H9 (cell line): ENCODE measurements around the gene S100A3. TPM values are rescaled to one million over a fixed set of nuclear protein-coding genes. Genes with fewer than 3 reads are reported as not detected.

Experiments used
- DNase-seq: peaks from one replicate; pipeline ENCODE4 v3.0.0-alpha.2; 2017
- H2AFZ ChIP-seq: one replicate; pipeline ENCODE4 v1.6.1; 2013; ENCODE audit warnings: mild to moderate bottlenecking, low read length, control low read depth, moderate library complexity
- H2AK5ac ChIP-seq: 2 replicates; pipeline ENCODE4 v1.6.1; 2013; ENCODE audit warnings: low read length, control low read depth, mixed read lengths; ENCODE audit not compliant: insufficient read length
- H2BK120ac ChIP-seq: one replicate; pipeline ENCODE4 v1.6.1; 2013; ENCODE audit warnings: low read depth, mild to moderate bottlenecking, low read length, control low read depth, inconsistent platforms; ENCODE audit not compliant: poor library complexity, severe bottlenecking
- H2BK12ac ChIP-seq: 2 replicates; pipeline ENCODE4 v1.6.1; 2013; ENCODE audit warnings: low read length, control low read depth, mixed read lengths, low read depth; ENCODE audit not compliant: insufficient read length
- H2BK15ac ChIP-seq: 2 replicates; pipeline ENCODE4 v1.6.1; 2013; ENCODE audit warnings: low read depth, low read length, control low read depth
- H2BK20ac ChIP-seq: one replicate; pipeline ENCODE4 v1.6.1; 2013; ENCODE audit warnings: low read depth, mild to moderate bottlenecking, low read length, control low read depth, inconsistent platforms; ENCODE audit not compliant: poor library complexity, severe bottlenecking
- H2BK5ac ChIP-seq: 2 replicates; pipeline ENCODE4 v1.6.1; 2013; ENCODE audit warnings: low read length, control low read depth, mixed read lengths; ENCODE audit not compliant: insufficient read length
- H3K14ac ChIP-seq: 2 replicates; pipeline ENCODE4 v1.6.1; 2013; ENCODE audit warnings: low read length, control low read depth; ENCODE audit not compliant: insufficient read depth
- H3K18ac ChIP-seq: 2 replicates; pipeline ENCODE4 v1.6.1; 2013; ENCODE audit warnings: low read depth, mild to moderate bottlenecking, mixed read lengths, low read length, control low read depth; ENCODE audit not compliant: insufficient read length
- H3K23ac ChIP-seq: 2 replicates; pipeline ENCODE4 v1.6.1; 2013; ENCODE audit warnings: low read length, control low read depth, mixed read lengths, low read depth; ENCODE audit not compliant: insufficient read length
- H3K23me2 ChIP-seq: 2 replicates; pipeline ENCODE4 v1.6.1; 2013; ENCODE audit warnings: low read depth, mild to moderate bottlenecking, mixed read lengths, low read length, control low read depth; ENCODE audit not compliant: insufficient read length, poor library complexity, severe bottlenecking
- H3K27ac ChIP-seq: 2 replicates; pipeline ENCODE4 v1.5.1; 2013; ENCODE audit warnings: low read length, control low read depth, mixed read lengths, low read depth; ENCODE audit not compliant: insufficient read length
- H3K27me3 ChIP-seq: 2 replicates; pipeline ENCODE4 v1.6.1; 2013; ENCODE audit warnings: low read length, control low read depth, inconsistent platforms; ENCODE audit not compliant: insufficient read depth
- H3K4ac ChIP-seq: 2 replicates; pipeline ENCODE4 v1.6.1; 2013; ENCODE audit warnings: low read depth, mild to moderate bottlenecking, control low read depth, inconsistent platforms, low read length, moderate library complexity
- H3K4me1 ChIP-seq: 2 replicates; pipeline ENCODE4 v1.6.1; 2013; ENCODE audit warnings: low read length, control low read depth, inconsistent platforms; ENCODE audit not compliant: insufficient read depth
- H3K4me2 ChIP-seq: 2 replicates; pipeline ENCODE4 v1.6.1; 2013; ENCODE audit warnings: low read length, control low read depth, mixed read lengths; ENCODE audit not compliant: insufficient read length, insufficient read depth
- H3K56ac ChIP-seq: 2 replicates; pipeline ENCODE4 v1.6.1; 2013; ENCODE audit warnings: low read depth, mild to moderate bottlenecking, mixed read lengths, low read length, control low read depth; ENCODE audit not compliant: insufficient read length
- H3K79me1 ChIP-seq: 2 replicates; pipeline ENCODE4 v1.6.1; 2013; ENCODE audit warnings: low read depth, mild to moderate bottlenecking, moderate library complexity, low read length, control low read depth, inconsistent platforms; ENCODE audit not compliant: insufficient read depth, poor library complexity, severe bottlenecking
- H3K79me2 ChIP-seq: 2 replicates; pipeline ENCODE4 v1.6.1; 2013; ENCODE audit warnings: low read length, control low read depth, inconsistent platforms; ENCODE audit not compliant: insufficient read depth
- H3K9ac ChIP-seq: 2 replicates; pipeline ENCODE4 v1.6.1; 2013; ENCODE audit warnings: low read length, control low read depth, mixed read lengths; ENCODE audit not compliant: insufficient read length; ENCODE audit errors: extremely low read depth
- H3K9me3 ChIP-seq: one replicate; pipeline ENCODE4 v1.6.1; 2013; ENCODE audit warnings: low read depth, low read length, inconsistent platforms; ENCODE audit not compliant: control insufficient read depth
- H3T11ph ChIP-seq: one replicate; pipeline ENCODE4 v1.6.1; 2013; ENCODE audit warnings: mild to moderate bottlenecking, low read length, control low read depth, inconsistent platforms
- H4K20me1 ChIP-seq: one replicate; pipeline ENCODE4 v1.6.1; 2013; ENCODE audit not compliant: control insufficient read depth, insufficient read length, insufficient read depth
- H4K5ac ChIP-seq: 2 replicates; pipeline ENCODE4 v1.6.1; 2013; ENCODE audit warnings: low read depth, mild to moderate bottlenecking, mixed read lengths, low read length, control low read depth; ENCODE audit not compliant: insufficient read length
- H4K8ac ChIP-seq: replicated peaks from 2 replicates; pipeline ENCODE4 v1.6.1; 2013; ENCODE audit warnings: low read length, control low read depth, mixed read lengths, low read depth; ENCODE audit not compliant: insufficient read length
- H4K91ac ChIP-seq: 2 replicates; pipeline ENCODE4 v1.6.1; 2013; ENCODE audit warnings: low read depth, mild to moderate bottlenecking, moderate library complexity, mixed read lengths, low read length, control low read depth; ENCODE audit not compliant: insufficient read length
- H3K27ac Mint-ChIP-seq, 3 experiments: 2 replicates in 2 of 3; 3 replicates in 1 of 3; pipeline ENCODE4 v1.8.0; 2020 to 2021; ENCODE audit warnings: mixed read lengths in 3 of 3, mild to moderate bottlenecking in 1 of 3, moderate library complexity in 1 of 3
- H3K27me3 Mint-ChIP-seq: 2 replicates; pipeline ENCODE4 v1.8.0; 2021; ENCODE audit warnings: low read depth, mild to moderate bottlenecking, moderate library complexity, mixed read lengths
- H3K36me3 Mint-ChIP-seq, 3 experiments: 2 replicates in 2 of 3; 3 replicates in 1 of 3; pipeline ENCODE4 v1.8.0; 2020 to 2021; ENCODE audit warnings: low read depth in 3 of 3, mixed read lengths in 3 of 3; ENCODE audit not compliant: insufficient read depth in 1 of 3
- H3K4me1 Mint-ChIP-seq, 2 experiments: 2 replicates each; pipeline ENCODE4 v1.8.0; 2020; ENCODE audit warnings: mixed read lengths in 2 of 2
- H3K4me3 Mint-ChIP-seq, 2 experiments: 2 replicates in 1 of 2; 3 replicates in 1 of 2; pipeline ENCODE4 v1.8.0; 2020 to 2021; ENCODE audit warnings: mild to moderate bottlenecking in 2 of 2, mixed read lengths in 2 of 2, moderate library complexity in 1 of 2
- H3K9me3 Mint-ChIP-seq, 2 experiments: 2 replicates in 1 of 2; 3 replicates in 1 of 2; pipeline ENCODE4 v1.8.0; 2020; ENCODE audit warnings: mild to moderate bottlenecking in 2 of 2, mixed read lengths in 2 of 2, moderate library complexity in 1 of 2
- WGBS: extraction: QIAGEN DNeasy Blood & Tissue Kit; methylation state at CpG from one replicate; pipeline ENCODE4 v1.1.7; 2013; ENCODE audit warnings: missing lambda C conversion rate, low lambda C conversion rate, mixed read lengths; ENCODE audit not compliant: insufficient read length; ENCODE audit errors: extremely low coverage; 5-methylcytosine and 5-hydroxymethylcytosine counted together
- total RNA-seq: library from RNA; stranded (reverse); gene quantifications from 2 replicates; pipeline ENCODE4 v1.2.1, GENCODE V29; 2021
- TF ChIP-seq, protein P1 (sequence below): fragments of 200-600 bp; sonication (generic); conservative IDR thresholded peaks from 3 replicates; pipeline ENCODE4 v1.8.0; 2021; ENCODE audit warnings: antibody characterized with exemption, mild to moderate bottlenecking

The S100A3 gene
- total RNA-seq, 1 experiment from 2014 or later: not detected

GRCh38 chr1:153542956-153543711 is 5.9 kb downstream of the S100A3 start:
- Mint-ChIP-seq H3K27ac (no peak overlapping the region; a peak in 2 of 7 replicates), H3K27me3 (peaks cover 3% of the 10 kb centered on the region), H3K9me3 (no peaks in the 10 kb centered on the region), H3K4me3 (no peak overlapping the region; a peak in 1 of 5 replicates), H3K4me1 (peaks cover 35 to 46% of the 10 kb centered on the region in 2 experiments), H3K36me3 (no peaks in the 10 kb centered on the region; a peak in 1 of 7 replicates)
- Histone ChIP-seq H3K4me1 (peaks cover 6% of the 10 kb centered on the region; the same call in 1 of the 2 replicates), H3K27ac (no peak overlapping the region), H3K9me3 (no peaks in the 10 kb centered on the region), H4K91ac (no peak overlapping the region), H3K4ac (no peak overlapping the region), H4K5ac (no peak overlapping the region), H2BK120ac (no peak overlapping the region), H3K4me2 (no peak overlapping the region), H2AK5ac (no peak overlapping the region), H2BK5ac (no peak overlapping the region), H3K56ac (no peak overlapping the region), H3K9ac (no peak overlapping the region), H2BK12ac (no peak overlapping the region), H3K14ac (no peak overlapping the region), H3K23me2 (no peaks in the 10 kb centered on the region), H3K27me3 (no peaks in the 10 kb centered on the region), H2AFZ (no peak overlapping the region), H4K20me1 (no peaks in the 10 kb centered on the region), H3T11ph (no peak overlapping the region), H2BK20ac (no peak overlapping the region), H3K23ac (no peak overlapping the region), H3K79me2 (no peaks in the 10 kb centered on the region), H2BK15ac (no peak overlapping the region), H3K18ac (no peak overlapping the region), H3K79me1 (no peaks in the 10 kb centered on the region), H4K8ac (no peak overlapping the region)
- TF ChIP-seq, protein P1, sequence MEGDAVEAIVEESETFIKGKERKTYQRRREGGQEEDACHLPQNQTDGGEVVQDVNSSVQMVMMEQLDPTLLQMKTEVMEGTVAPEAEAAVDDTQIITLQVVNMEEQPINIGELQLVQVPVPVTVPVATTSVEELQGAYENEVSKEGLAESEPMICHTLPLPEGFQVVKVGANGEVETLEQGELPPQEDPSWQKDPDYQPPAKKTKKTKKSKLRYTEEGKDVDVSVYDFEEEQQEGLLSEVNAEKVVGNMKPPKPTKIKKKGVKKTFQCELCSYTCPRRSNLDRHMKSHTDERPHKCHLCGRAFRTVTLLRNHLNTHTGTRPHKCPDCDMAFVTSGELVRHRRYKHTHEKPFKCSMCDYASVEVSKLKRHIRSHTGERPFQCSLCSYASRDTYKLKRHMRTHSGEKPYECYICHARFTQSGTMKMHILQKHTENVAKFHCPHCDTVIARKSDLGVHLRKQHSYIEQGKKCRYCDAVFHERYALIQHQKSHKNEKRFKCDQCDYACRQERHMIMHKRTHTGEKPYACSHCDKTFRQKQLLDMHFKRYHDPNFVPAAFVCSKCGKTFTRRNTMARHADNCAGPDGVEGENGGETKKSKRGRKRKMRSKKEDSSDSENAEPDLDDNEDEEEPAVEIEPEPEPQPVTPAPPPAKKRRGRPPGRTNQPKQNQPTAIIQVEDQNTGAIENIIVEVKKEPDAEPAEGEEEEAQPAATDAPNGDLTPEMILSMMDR: no peak
- no CpG with 5 or more reads among the region's 13 CpGs for WGBS
- no peak for DNase-seq
